ENCODE results near the gene DCTN3. TPM values are rescaled to one million over a fixed set of nuclear protein-coding genes. Genes with fewer than 3 reads are reported as not detected.

The DCTN3 gene
- total and polyA plus RNA-seq, 10 of the 15 experiments (the other 5 are each of a cell fraction or from before 2014, with no cell fraction given): 19.0 to 120 (median 71.8) TPM

DNA sequence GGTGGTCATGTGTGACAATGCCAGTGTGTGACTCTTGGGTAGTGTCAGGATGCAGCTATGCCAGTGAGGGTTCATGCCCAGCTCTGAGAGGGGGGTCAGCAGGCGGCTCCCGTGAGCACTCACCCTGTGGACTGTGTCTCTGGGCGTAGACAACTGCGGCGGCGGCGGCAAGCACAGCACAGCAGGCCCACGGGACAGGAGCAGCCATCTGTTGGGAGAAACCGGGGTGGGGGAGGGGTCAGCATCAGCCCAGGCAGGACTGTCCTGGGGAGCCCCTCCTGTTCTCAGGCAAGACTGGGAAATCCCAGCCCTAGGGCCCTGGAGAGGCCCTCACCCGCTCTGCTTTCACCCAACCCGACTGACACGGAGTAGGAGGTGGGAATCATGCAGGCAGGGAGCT is 51.5 kb downstream of the DCTN3 start:
- Histone ChIP-seq H4K20me1 (ENCODE audit: control insufficient read depth, insufficient read depth) (0 out of 2 replicates have a peak, but pooled peaks cover 3% of the 10 kb centered on the region), H3K27me3 (replicated peaks in 1 of 2; ENCODE audit: control insufficient read depth in 2 of 2, insufficient read depth in 2 of 2, low read length in 1 of 2) (peaks cover 6 to 9% of the 10 kb centered on the region in 2 experiments; a peak in 3 of 4 replicates), H3K4me2 (ENCODE audit: control insufficient read depth, insufficient read depth) (no peak overlapping the region), H3K4me3 (no peak overlapping the region), H3K4me1 (ENCODE audit: control insufficient read depth, insufficient read depth, low read length) (no peaks in the 10 kb centered on the region), H3K9ac (ENCODE audit: control insufficient read depth, insufficient read depth, low read length) (no peak overlapping the region), H3K27ac (ENCODE audit: control insufficient read depth, insufficient read depth) (no peak overlapping the region), H2AFZ (ENCODE audit: control insufficient read depth, low read depth, low read length) (no peak overlapping the region), H3K9me3 (replicated peaks; ENCODE audit: control insufficient read depth, insufficient read depth, low read length) (no peaks in the 10 kb centered on the region), H3K36me3 (ENCODE audit: control insufficient read depth in 2 of 2, insufficient read depth in 2 of 2, low read length in 1 of 2) (no peaks in the 10 kb centered on the region), H3K79me2 (ENCODE audit: control insufficient read depth, insufficient read depth, low read length) (no peaks in the 10 kb centered on the region)
- BruUV-seq (replicated peaks): no TSS peak
- DNase-seq (ENCODE audit: low read depth, low spot score): no peak
- TF ChIP-seq MYC (IDR thresholded peaks at IDR 0.05; ENCODE audit: insufficient read depth, insufficient read length, insufficient replicate concordance, low read length, severe bottlenecking): no peak
- TF ChIP-seq NRF1 (conservative IDR thresholded peaks at IDR 0.05; ENCODE audit: low read depth, low read length): no peak
- no peak for TF ChIP-seq EED (IDR thresholded peaks at IDR 0.05; ENCODE audit: low read depth)
- TF ChIP-seq BCL11A (IDR thresholded peaks at IDR 0.05; ENCODE audit: low read depth, low read length): no peak
- no peak for TF ChIP-seq MEF2B (IDR thresholded peaks at IDR 0.05; ENCODE audit: partially characterized antibody, poor library complexity, severe bottlenecking)
- TF ChIP-seq, protein P1, sequence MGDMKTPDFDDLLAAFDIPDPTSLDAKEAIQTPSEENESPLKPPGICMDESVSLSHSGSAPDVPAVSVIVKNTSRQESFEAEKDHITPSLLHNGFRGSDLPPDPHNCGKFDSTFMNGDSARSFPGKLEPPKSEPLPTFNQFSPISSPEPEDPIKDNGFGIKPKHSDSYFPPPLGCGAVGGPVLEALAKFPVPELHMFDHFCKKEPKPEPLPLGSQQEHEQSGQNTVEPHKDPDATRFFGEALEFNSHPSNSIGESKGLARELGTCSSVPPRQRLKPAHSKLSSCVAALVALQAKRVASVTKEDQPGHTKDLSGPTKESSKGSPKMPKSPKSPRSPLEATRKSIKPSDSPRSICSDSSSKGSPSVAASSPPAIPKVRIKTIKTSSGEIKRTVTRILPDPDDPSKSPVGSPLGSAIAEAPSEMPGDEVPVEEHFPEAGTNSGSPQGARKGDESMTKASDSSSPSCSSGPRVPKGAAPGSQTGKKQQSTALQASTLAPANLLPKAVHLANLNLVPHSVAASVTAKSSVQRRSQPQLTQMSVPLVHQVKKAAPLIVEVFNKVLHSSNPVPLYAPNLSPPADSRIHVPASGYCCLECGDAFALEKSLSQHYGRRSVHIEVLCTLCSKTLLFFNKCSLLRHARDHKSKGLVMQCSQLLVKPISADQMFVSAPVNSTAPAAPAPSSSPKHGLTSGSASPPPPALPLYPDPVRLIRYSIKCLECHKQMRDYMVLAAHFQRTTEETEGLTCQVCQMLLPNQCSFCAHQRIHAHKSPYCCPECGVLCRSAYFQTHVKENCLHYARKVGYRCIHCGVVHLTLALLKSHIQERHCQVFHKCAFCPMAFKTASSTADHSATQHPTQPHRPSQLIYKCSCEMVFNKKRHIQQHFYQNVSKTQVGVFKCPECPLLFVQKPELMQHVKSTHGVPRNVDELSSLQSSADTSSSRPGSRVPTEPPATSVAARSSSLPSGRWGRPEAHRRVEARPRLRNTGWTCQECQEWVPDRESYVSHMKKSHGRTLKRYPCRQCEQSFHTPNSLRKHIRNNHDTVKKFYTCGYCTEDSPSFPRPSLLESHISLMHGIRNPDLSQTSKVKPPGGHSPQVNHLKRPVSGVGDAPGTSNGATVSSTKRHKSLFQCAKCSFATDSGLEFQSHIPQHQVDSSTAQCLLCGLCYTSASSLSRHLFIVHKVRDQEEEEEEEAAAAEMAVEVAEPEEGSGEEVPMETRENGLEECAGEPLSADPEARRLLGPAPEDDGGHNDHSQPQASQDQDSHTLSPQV (IDR thresholded peaks at IDR 0.05): no peak
- no peak for FAIRE-seq
- ChIA-PET SMC1A (ENCODE audit: uncharacterized antibody, unreplicated experiment) (interaction anchor here (0.5 kb wide), 1 partner anchor 124 kb away, joined by 3 read pairs; no protein-coding TSS in a partner anchor), CTCF (interaction anchor here (2.1 kb wide), 1 partner anchor 21 kb away, joined by 6 read pairs; no protein-coding TSS in a partner anchor), POLR2A (no interaction called here), RAD21 (ENCODE audit: unreplicated experiment) (no interaction called here)
- ATAC-seq: no peak
- 36% methylated on average over 12 of the region's 12 CpGs for WGBS (ENCODE audit: insufficient coverage, insufficient replicate concordance, low lambda C conversion rate, missing lambda C conversion rate)
- in situ Hi-C loops (cut with MboI) (no loop called here), intact Hi-C loops (cut with micrococcal nuclease; ENCODE audit: unreplicated experiment) (no loop called here)

Measured in GM12878 (cell line).